Forelimb muscle (tissue), 1 donor: ENCODE results near the gene UBE3D. TPM values are rescaled to one million over a fixed set of nuclear protein-coding genes. Genes with fewer than 3 reads are reported as not detected.
"Not testable (repeated sequence)": the region's sequence is repeated elsewhere in the genome, so short reads cannot be mapped to it uniquely, and the experiment has no call there.

Experiments used
- DNase-seq: peaks from one replicate; pipeline ENCODE4 v3.0.0-alpha.2; 2013; ENCODE audit warnings: low read depth
- polyA plus RNA-seq: library from polyadenylated mRNA; unstranded; fragments of 120-200 nt; gene quantifications from one replicate; pipeline ENCODE4 v1.2.1, GENCODE V29; 2013; ENCODE audit not compliant: insufficient read length

UBE3D gene
- polyA plus RNA-seq, 1 donor: 7.4 TPM

DNA sequence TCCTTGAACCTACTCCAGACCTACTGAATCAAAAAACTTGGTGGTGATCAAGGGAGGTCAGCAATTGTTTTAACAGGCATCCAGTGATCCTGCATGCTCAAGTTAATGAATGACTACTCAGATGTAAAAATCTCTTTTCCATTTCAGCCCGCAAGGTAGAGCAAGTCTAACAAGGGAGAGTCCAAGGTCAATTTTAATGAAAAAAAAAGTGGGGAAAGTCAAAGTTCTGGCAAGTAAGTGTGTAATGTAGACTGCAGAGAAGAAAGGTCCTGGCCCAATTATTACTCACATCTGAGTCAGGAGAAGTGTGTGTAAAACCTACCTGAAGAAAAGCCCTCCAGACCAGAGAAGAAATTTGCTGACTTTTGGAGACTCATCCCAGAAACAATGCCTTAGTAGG is 193.5 kb downstream of the UBE3D start:
- DNase-seq: no peak

DNA sequence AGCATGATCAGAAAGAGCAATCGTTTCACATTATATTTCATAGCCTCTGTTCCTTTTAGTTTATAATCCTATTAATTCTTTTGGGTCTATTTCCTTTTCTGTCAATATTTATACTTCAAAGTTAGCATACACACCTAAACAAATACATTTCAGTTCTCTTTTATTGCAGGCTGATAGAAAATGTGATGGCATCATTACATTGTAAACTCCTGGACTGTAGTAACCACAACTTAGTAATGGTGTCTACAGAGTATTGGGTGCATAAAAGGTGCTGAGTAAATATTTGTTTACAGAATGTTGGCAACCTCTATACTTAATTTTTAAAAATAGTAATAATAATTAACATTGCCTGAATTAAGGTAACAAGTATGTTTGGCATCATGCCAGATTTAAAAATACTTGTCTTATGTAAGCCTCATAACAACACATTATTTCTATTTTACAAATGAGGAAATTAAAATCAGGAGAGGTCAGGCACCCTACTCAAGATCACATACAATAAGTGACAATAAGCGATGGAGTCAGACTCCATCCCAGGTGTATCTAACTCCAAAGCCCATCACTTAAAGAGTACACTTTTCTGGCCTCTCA is 195.0 kb downstream of the UBE3D start:
- DNase-seq: no peak

DNA sequence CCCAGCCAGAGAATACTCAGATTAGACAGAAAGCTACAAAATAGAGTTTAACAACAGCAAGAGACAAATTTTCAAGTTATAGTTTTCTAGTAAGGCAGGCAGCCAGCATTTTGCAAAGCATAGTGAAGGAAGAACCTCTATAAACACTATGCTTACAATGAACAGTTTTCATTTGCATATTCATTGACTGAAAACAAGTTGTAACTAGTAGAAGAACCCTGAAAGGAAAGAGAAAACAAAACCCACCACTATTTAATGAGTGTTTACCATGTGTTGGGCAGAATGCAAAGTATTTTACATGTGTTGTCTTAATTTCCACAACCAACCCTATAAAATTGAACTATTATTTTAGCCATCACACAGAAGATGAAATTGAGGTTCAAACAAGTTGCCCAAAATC is 196.1 kb downstream of the UBE3D start:
- DNase-seq: no peak

DNA sequence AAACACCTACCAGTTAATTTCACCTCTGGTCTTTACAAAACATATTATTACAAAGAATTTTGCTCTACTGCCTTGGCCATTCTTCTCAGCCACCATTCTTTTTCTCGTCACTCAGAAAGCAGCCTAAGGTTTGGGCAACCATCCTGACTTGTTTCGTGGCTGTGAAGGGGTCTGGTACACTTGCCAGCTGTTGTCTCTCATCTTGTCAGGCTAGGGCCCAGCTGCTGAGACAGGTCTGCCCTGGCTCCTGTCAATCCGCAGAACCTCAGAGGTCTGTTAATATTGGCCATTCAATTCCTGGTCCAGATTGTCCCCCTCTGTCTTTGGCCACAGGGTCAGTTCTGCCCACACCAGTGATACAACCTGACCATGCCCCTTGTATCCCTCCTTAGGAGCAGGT is 197.7 kb downstream of the UBE3D start:
- no peak for DNase-seq

DNA sequence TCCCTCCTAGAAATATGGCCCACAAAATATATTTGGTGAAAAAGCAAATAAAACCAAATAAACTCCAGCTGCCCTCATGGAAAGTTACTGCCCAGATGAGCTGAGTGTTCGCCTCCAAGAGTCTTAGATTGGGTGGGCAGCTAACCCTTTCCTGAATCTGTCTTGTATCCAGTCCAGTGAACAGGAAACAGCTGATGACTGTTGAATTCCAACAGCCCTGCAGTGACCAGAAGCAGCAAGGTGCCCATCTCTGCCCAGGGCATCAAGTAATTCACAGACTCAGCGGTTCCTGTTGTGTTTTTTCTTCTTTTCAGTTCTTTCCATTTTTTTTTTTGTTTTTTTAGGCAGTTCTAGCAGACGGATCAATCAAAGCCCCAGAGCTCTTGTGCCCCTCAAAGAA is 199.2 kb downstream of the UBE3D start:
- DNase-seq: no peak

- no peak for DNase-seq
Observed at GRCh38 chr6:82865461-82865860, 200.2 kb downstream of the UBE3D start.

DNA sequence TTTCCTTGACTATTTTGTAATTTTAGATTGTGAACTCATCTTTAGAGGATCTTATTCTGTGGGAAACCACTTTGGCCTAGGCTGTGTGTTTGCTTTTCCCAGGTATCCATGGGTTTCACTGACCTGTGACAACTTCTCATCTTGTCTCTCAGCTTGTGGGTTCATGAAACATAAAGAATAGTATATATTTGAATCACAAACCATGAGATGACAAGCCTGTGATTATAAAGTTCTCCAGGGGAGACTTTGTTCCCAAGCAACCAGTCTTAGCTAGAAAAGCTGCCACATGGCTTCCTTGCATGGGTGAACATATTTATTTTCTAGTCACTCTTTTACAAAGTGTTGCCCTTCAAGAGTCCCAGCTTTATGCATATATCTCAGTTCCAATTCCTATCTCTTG is 201.9 kb downstream of the UBE3D start:
- DNase-seq: no peak

GRCh38 chr6:82862543-82862942 is 203.1 kb downstream of the UBE3D start:
- no peak for DNase-seq

DNA sequence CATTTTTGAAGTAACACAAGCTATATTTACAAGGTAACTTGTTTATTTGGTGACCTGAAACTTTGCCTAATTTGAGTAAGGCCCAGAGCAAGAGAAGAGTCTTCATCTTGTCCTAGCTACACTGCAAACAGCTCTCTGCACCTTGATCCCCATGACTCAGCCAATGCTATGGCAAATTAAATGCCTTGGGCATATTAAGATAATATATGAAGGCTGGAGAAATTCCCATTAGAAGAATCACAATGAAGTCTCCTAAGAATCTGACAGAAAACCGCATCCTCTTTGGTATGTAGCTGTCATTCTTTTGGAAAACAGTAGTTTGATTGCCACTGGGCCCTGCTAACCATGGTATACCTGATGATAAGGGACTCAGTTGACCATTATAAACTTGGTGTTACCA is 204.5 kb downstream of the UBE3D start:
- DNase-seq: no peak

DNA sequence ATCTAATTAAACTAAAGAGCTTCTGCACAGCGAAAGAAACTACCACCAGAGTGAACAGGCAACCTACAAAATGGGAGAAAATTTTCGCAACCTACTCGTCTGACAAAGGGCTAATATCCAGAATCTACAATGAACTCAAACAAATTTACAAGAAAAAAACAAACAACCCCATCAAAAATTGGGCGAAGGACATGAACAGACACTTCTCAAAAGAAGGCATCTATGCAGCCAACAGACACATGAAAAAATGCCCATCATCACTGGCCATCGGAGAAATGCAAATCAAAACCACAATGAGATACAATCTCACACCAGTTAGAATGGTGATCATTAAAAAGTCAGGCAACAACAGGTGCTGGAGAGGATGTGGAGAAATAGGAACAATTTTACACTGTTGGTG is 209.6 kb downstream of the UBE3D start:
- DNase-seq: not testable (repeated sequence)

- DNase-seq: not testable (repeated sequence)
Observed at GRCh38 chr6:82852904-82853303, 212.7 kb downstream of the UBE3D start.

GRCh38 chr6:82843291-82843885 is 222.3 kb downstream of the UBE3D start:
- no peak for DNase-seq

GRCh38 chr6:82842721-82843120 is 222.9 kb downstream of the UBE3D start:
- no peak for DNase-seq

Other genes starting within 250 kb of the UBE3D start
- 12.9 TPM for gene DOP1A, start 1.8 kb upstream of the UBE3D start, polyA plus RNA-seq
- gene PGM3, start 127.4 kb upstream of the UBE3D start, polyA plus RNA-seq: 34.7 TPM
- gene RWDD2A, start 127.5 kb upstream of the UBE3D start, polyA plus RNA-seq: 3.0 TPM